ENCODE data around the gene BEST4. TPM values are rescaled to one million over a fixed set of nuclear protein-coding genes. Genes with fewer than 3 reads are reported as not detected.
"Not testable (repeated sequence)": the region's sequence is repeated elsewhere in the genome, so short reads cannot be mapped to it uniquely, and the experiment has no call there.

BEST4 gene
- total RNA-seq, 1 experiment from 2014 or later = 0.40 TPM

GRCh38 chr1:44740179-44740617 is 47.8 kb downstream of the BEST4 start:
- Mint-ChIP-seq H3K4me3 (ENCODE audit: low read depth, unreplicated experiment) (peak overlapping the region; percentile 84), H3K4me1 (ENCODE audit: low read depth, unreplicated experiment) (peaks cover 10% of the 10 kb centered on the region), H3K9me3 (ENCODE audit: low read depth, unreplicated experiment) (peaks cover 4% of the 10 kb centered on the region), H3K36me3 (ENCODE audit: insufficient read depth, unreplicated experiment) (peaks cover 51% of the 10 kb centered on the region), H3K27me3 (ENCODE audit: unreplicated experiment) (peaks cover 17% of the 10 kb centered on the region), H3K27ac (ENCODE audit: unreplicated experiment) (peak overlapping the region; percentile 92)
- TF ChIP-seq CTCF (IDR thresholded peaks at IDR 0.05; ENCODE audit: unreplicated experiment) = no peak
- DNase-seq = no peak
- intact Hi-C loops (cut with micrococcal nuclease; ENCODE audit: unreplicated experiment) = no loop called here
- CTCF ChIA-PET = interaction anchor here (0.6 kb wide), 1 partner anchor 9 kb away, joined by 3 read pairs; the partner anchor contains the start of gene RNU5D-1
- BruUV-seq (replicated peaks) = TSS peak; percentile 89

GRCh38 chr1:44739307-44740178 is 48.4 kb downstream of the BEST4 start, which contains the start of gene KIF2C:
Gene KIF2C, plus strand, starts transcription at chr1:44739837. Its CDS starts 96 bp downstream, at chr1:44739933.
- Mint-ChIP-seq H3K4me1 (ENCODE audit: low read depth, unreplicated experiment) (peaks cover 10% of the 10 kb centered on the region), H3K36me3 (ENCODE audit: insufficient read depth, unreplicated experiment) (peaks cover 48% of the 10 kb centered on the region), H3K27me3 (ENCODE audit: unreplicated experiment) (peaks cover 17% of the 10 kb centered on the region), H3K9me3 (ENCODE audit: low read depth, unreplicated experiment) (peaks cover 4% of the 10 kb centered on the region), H3K4me3 (ENCODE audit: low read depth, unreplicated experiment) (peak within 1 kb of the TSS; percentile 84), H3K27ac (ENCODE audit: unreplicated experiment) (peak within 1 kb of the TSS; percentile 92)
- TSS peak; percentile 97 for BruUV-seq (replicated peaks)
- intact Hi-C loops (cut with micrococcal nuclease; ENCODE audit: unreplicated experiment) = loop anchor here (1.0 kb wide), 1 partner anchor 8 kb away; the partner anchor contains the start of gene RNU5D-1
- DNase-seq = peak; percentile 98
- no peak for TF ChIP-seq CTCF (IDR thresholded peaks at IDR 0.05; ENCODE audit: unreplicated experiment)
- CTCF ChIA-PET = no interaction called here

- Mint-ChIP-seq H3K36me3 (ENCODE audit: insufficient read depth, unreplicated experiment) (peaks cover 46% of the 10 kb centered on the region), H3K27ac (ENCODE audit: unreplicated experiment) (peak overlapping the region; percentile 92), H3K27me3 (ENCODE audit: unreplicated experiment) (peaks cover 17% of the 10 kb centered on the region), H3K4me3 (ENCODE audit: low read depth, unreplicated experiment) (peak overlapping the region; percentile 84)
- DNase-seq; BruUV-seq (replicated peaks); H3K9me3 Mint-ChIP-seq (ENCODE audit: low read depth, unreplicated experiment); H3K4me1 Mint-ChIP-seq (ENCODE audit: low read depth, unreplicated experiment); CTCF ChIA-PET: not testable (repeated sequence)
- intact Hi-C loops (cut with micrococcal nuclease; ENCODE audit: unreplicated experiment) = loop anchor here (1.0 kb wide), 1 partner anchor 8 kb away; the partner anchor contains the start of gene RNU5D-1
Measured at GRCh38 chr1:44738953-44739306, 49.0 kb downstream of the BEST4 start.

- H3K9me3 Mint-ChIP-seq (ENCODE audit: low read depth, unreplicated experiment) = peaks cover 4% of the 10 kb centered on the region
- no peak overlapping the region for H3K27ac Mint-ChIP-seq (ENCODE audit: unreplicated experiment)
Measured at GRCh38 chr1:44735992-44736391, 52.0 kb downstream of the BEST4 start.

More at GRCh38 chr1:44735992-44736391, 52.0 kb downstream of the BEST4 start:
- no peak for TF ChIP-seq CTCF (IDR thresholded peaks at IDR 0.05; ENCODE audit: unreplicated experiment)
- peaks cover 34% of the 10 kb centered on the region for H3K36me3 Mint-ChIP-seq (ENCODE audit: insufficient read depth, unreplicated experiment)
- peaks cover 4% of the 10 kb centered on the region for H3K4me1 Mint-ChIP-seq (ENCODE audit: low read depth, unreplicated experiment)
- peaks cover 17% of the 10 kb centered on the region for H3K27me3 Mint-ChIP-seq (ENCODE audit: unreplicated experiment)
- H3K4me3 Mint-ChIP-seq (ENCODE audit: low read depth, unreplicated experiment) = no peak overlapping the region
- no TSS peak for BruUV-seq (replicated peaks)
- no peak for DNase-seq
- intact Hi-C loops (cut with micrococcal nuclease; ENCODE audit: unreplicated experiment) = no loop called here
- CTCF ChIA-PET = interaction anchor here (0.6 kb wide), 1 partner anchor 45 kb away, joined by 3 read pairs; no protein-coding TSS in a partner anchor

All from Calu3 (cell line).